Mucosa of stomach (tissue), 1 donor: ENCODE results near the gene WWC1.

ENCODE experiments used
- H3K27me3 ChIP-seq: one replicate; pipeline ENCODE4 v1.7.0; 2013; ENCODE audit warnings: mild to moderate bottlenecking, low read length; ENCODE audit not compliant: control insufficient read depth, insufficient read depth
- H3K36me3 ChIP-seq: one replicate; pipeline ENCODE4 v1.7.0; 2013; ENCODE audit warnings: low read length; ENCODE audit not compliant: control insufficient read depth, insufficient read depth
- H3K4me1 ChIP-seq: one replicate; pipeline ENCODE4 v1.7.0; 2013; ENCODE audit warnings: mild to moderate bottlenecking, low read length; ENCODE audit not compliant: control insufficient read depth, insufficient read depth
- H3K4me3 ChIP-seq: one replicate; pipeline ENCODE4 v1.7.0; 2013; ENCODE audit warnings: low read length
- H3K9ac ChIP-seq: one replicate; pipeline ENCODE4 v1.7.0; 2013; ENCODE audit warnings: mild to moderate bottlenecking, low read length, moderate library complexity
- H3K9me3 ChIP-seq: one replicate; pipeline ENCODE4 v1.7.0; 2013; ENCODE audit warnings: mild to moderate bottlenecking, low read length, moderate library complexity; ENCODE audit not compliant: control insufficient read depth
- donor health status: Pancreatic carcinoma.

WWC1 gene

DNA sequence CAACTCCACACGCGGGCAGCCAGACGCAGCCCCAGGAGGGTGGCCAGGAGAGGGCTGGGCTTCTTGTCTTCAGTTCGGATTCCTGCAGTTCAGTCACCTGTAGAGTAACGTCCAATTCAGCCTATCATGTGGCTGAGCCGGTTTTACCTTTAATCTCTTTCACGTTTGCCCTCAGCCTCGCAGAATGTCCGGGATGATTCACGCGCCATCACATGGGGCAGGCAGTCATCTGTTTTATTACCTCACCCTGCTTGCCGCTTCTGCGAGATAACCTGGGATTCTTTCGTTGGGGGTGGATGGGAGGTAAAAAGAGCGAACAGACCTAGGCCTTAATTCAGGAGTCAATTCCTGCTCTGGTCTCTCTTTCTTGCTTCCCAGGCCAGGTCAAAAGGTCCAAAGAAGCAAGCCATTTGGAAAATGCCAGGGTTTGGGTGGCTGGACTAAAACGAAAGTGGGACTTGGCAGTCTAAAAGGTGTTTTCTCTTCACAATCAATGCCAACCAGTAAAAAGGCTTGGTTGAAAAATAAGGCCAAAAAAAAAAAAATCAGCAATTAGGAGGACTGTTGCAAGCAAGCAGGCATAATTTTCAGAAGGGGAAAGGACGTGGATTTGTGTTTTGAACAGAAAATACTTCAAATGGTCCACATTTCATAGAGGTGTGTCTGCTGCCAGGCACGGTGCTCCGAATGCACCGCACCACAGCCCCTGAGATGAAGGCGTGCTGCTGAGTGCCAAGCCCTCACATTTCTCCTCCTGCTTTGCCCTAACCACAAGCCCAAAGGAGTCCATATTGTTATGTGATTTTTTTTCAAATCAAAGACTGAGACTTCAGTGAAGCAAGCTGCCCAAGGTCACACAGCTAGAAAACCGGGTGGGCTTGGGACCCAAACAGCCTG, 2.8 kb upstream of the WWC1 start:
- Histone ChIP-seq H3K27me3 (peaks cover 8% of the 10 kb centered on the region), H3K4me1 (peaks cover 26% of the 10 kb centered on the region), H3K4me3 (no peak overlapping the region), H3K9me3 (no peaks in the 10 kb centered on the region), H3K36me3 (no peaks in the 10 kb centered on the region), H3K9ac (peak overlapping the region; percentile 53)

DNA sequence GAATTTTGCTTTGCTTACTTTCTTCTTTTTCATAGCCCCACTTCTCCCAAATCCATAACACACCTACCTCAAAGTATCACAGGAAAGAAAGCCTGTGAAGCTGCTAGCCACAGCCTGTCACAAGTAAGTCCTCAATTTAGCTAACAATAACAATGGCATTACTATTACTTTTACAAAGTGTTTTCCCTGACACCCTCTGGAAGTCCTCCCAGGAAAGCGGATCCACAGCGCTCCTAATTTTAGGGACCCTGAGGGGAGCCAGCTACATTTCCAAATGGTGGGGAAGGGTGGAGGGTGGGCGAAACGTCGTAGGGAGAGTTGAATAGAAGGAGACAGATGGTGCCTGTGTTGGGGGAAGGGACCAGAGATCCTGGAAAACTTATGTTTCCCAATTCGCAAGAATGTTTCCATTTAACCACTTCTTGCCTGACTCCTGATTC, 523 bp upstream of the WWC1 start:
- Histone ChIP-seq H3K9ac (peak overlapping the region; percentile 42), H3K27me3 (peaks cover 8% of the 10 kb centered on the region), H3K4me3 (no peak overlapping the region), H3K36me3 (no peaks in the 10 kb centered on the region), H3K4me1 (peaks cover 33% of the 10 kb centered on the region), H3K9me3 (no peaks in the 10 kb centered on the region)

- peak overlapping the region; percentile 61 for H3K9ac ChIP-seq
Measured at GRCh38 chr5:168291964-168292785, 730 bp downstream of the WWC1 start.

DNA sequence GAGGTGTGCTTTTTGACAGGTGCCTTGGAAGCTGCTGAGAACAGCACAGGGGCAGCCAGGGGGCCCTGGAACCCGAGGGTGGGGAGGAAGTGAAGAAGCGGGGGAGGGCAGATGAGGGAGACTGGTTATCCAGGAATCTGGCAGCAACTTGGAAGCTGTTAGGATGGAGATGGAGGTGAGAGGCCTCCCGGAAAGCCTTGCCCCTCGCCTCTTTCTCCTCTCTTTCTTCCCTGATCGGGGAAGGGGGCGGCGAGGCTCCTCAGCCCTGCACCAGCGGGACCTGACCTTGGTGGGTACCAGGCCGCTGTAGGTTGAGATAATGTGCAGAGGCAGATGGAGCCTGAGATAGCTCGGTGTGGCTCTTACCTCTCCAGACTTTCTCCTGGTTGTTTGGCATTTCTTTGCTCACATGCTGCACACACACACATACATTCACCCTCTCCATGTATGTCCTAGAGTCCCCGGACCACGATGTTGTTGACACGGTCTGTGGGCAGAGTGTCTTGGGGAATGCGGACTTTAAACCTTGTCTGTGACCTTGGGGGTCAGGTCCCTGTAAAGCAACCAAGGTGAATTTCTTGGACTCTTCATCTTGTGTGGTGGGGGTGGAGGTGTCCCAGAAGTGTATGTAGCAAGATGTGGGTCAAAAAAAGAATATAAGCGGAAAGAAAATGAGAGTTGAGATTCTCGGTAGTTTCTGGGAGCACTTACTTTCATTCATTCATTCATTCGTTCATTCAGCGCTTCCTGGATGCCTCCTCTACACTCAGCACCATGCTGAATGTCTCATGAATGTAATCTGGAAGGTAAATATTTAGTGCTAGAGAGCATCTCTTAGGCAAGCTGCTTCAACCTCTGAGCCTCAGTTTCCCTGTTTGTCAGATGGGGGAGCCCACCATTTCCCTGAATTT, 1.6 kb downstream of the WWC1 start:
- peak overlapping the region; percentile 61 for H3K9ac ChIP-seq
- H3K9me3 ChIP-seq = no peaks in the 10 kb centered on the region
- peaks cover 42% of the 10 kb centered on the region for H3K4me1 ChIP-seq
- no peaks in the 10 kb centered on the region for H3K36me3 ChIP-seq
- H3K27me3 ChIP-seq = peaks cover 8% of the 10 kb centered on the region
- H3K4me3 ChIP-seq = peak overlapping the region; percentile 38

More at GRCh38 chr5:168291964-168292785, 730 bp downstream of the WWC1 start:
- peaks cover 42% of the 10 kb centered on the region for H3K4me1 ChIP-seq
- no peaks in the 10 kb centered on the region for H3K9me3 ChIP-seq
- peaks cover 8% of the 10 kb centered on the region for H3K27me3 ChIP-seq
- peak overlapping the region; percentile 38 for H3K4me3 ChIP-seq
- no peaks in the 10 kb centered on the region for H3K36me3 ChIP-seq

DNA sequence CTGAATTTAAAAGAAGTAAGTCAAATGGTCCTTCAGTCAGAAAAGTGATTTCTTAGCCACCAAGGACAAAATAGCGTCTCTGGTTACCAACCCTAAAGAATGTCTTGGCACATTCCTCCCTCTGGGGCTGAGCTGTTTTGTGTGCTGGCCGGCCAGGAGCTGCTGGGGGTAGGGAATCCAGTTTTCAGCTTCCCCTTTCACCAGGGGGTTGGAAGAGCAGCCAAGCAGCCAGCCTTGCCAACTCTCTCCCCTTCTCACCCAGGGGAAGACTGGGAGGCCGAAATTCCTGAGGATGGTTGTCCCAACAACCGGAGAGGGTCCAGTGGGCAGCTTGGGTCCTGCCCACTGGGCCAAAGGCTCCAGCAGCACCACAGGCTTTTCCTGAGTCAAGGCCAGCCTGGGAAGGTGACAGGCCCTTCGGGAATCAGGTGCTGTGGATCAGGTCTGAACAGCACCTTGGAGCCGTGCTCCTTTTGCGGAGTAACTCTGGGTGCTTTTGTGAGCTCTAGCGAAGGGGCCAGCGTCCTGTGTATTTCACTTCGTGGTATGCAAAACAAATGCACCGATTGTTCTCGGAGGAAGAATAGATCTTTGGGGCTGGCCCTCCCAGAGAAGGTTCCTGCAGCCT, 4.2 kb downstream of the WWC1 start:
- Histone ChIP-seq H3K4me1 (peaks cover 37% of the 10 kb centered on the region), H3K4me3 (no peak overlapping the region), H3K9ac (peak overlapping the region; percentile 54), H3K9me3 (no peaks in the 10 kb centered on the region), H3K36me3 (no peaks in the 10 kb centered on the region), H3K27me3 (peaks cover 8% of the 10 kb centered on the region)

DNA sequence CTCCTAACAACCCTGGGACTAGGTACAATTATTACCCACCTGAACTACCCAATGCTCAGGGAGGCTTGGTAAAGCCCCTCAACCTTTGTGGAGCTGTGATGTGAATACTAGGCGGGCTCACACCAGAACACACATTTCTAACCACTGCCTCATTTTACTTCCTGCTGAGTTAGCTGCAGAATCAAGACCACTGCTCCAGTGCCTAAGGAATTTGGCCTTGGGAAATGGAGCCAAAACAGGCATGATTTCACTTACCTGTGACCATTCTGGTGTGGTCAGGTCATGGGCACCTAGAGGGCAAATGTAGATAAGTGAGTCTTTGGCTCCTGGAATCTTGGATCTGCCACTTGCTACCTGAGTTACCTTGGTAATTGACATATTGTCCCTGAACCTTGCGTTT, 5.2 kb downstream of the WWC1 start:
- Histone ChIP-seq H3K36me3 (no peaks in the 10 kb centered on the region), H3K4me3 (no peak overlapping the region), H3K4me1 (peaks cover 40% of the 10 kb centered on the region), H3K9me3 (no peaks in the 10 kb centered on the region), H3K27me3 (peaks cover 8% of the 10 kb centered on the region), H3K9ac (no peak overlapping the region)

DNA sequence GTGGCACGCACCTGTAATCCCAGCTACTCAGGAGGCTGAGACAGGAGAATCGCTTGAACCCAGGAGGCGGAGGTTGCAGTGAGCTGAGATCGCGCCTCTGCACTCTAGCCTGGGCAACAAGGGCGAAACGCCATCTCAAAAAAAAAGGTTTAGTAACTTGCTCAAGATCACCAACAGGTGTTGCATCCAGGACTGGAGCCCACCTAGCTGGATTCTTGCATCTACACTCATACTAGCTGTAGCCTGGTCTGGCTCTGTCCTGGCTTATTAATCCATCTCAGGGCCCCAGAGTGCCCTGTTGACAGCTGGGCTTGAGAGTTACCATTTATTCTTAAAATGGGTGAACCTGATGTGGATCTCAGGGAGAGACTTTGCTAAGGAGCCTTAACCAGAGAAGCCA, 7.5 kb downstream of the WWC1 start:
- no peak overlapping the region for H3K9ac ChIP-seq
- H3K4me1 ChIP-seq = peaks cover 44% of the 10 kb centered on the region
- no peaks in the 10 kb centered on the region for H3K27me3 ChIP-seq
- H3K36me3 ChIP-seq = no peaks in the 10 kb centered on the region
- no peaks in the 10 kb centered on the region for H3K9me3 ChIP-seq
- H3K4me3 ChIP-seq = no peak overlapping the region

- Histone ChIP-seq H3K27me3 (no peaks in the 10 kb centered on the region), H3K9me3 (no peaks in the 10 kb centered on the region), H3K4me3 (no peak overlapping the region), H3K4me1 (peaks cover 44% of the 10 kb centered on the region), H3K9ac (no peak overlapping the region), H3K36me3 (no peaks in the 10 kb centered on the region)
Measured at GRCh38 chr5:168299372-168299771, 7.9 kb downstream of the WWC1 start.

DNA sequence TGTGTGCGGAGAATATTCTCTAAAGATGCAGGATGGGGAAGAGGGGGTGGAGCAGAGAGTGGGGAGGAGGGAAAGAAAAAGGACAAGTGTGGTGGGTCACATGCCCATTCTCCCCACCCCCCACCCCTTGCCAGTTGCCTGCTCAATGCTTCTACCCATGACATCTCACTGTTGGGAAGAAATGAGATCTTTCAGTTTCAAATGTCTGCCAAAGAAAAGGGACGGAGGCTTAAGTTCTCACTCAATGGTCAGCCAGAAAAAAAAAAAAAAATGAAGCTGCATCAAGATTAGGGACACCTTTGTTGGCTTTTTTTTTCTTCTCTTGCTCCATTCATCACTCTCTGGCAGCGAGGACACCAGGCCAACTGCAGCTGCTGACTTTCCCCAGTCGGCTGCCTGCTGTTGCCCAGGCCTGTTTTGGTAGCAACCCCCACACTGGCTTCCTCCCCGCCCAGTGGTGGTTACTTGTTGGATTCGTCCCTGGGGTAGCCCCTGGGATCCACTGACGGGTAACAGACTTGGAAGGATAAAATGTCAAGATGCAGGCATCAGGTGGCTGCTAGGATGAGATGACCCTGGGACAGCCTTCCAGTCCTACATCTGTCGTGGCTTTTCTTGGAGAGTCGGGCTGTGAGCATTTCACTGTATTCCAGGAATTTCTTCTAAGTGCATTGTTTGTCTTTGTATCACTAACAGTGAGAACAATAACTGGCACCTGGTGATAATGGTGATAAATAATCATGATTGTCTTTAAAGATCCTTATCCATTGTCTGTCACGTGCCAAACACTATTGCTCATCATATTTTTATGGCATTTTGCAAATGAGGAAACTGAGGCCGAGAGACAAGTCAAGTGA, 9.1 kb downstream of the WWC1 start:
- Histone ChIP-seq H3K9me3 (no peaks in the 10 kb centered on the region), H3K4me1 (peaks cover 40% of the 10 kb centered on the region), H3K4me3 (no peak overlapping the region), H3K36me3 (no peaks in the 10 kb centered on the region), H3K27me3 (no peaks in the 10 kb centered on the region), H3K9ac (no peak overlapping the region)

DNA sequence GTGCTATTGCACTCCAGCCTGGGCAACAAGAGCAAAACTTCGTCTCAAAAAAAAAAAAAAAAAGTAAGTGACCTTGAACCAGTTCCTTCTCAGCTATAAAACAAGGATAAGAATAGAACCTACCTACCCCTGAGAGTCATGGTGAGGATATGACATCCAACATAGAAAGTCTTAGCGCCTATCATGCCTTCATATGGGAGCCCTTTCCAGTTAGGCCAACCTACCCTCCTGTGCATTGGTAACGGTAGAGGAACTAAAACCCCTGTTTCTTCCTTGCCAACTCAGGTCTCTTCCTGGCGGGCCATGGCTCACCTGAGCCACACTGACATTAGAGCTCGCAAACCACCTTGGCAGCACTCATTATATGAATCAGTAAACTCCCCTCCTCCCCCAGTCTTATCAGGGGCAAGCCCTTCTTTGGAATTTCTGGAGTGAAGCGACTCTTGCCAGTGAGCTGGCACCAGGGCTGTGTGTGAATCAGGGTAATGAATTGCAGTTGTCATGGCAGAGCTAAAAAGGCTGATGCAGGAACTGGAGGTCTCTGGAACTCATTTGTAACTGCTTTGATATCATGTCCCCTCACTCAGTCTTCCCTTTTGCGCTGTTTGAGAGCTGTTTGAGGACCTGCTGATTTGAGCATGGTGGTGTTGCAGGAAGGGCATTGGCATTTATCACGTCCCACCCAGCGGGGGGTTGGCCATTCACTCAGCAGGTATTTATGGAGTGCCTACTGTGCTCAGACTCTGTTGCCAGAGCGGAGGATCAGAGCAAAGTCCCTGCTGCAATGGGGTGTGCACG, 10.3 kb downstream of the WWC1 start:
- Histone ChIP-seq H3K4me3 (no peak overlapping the region), H3K4me1 (peaks cover 31% of the 10 kb centered on the region), H3K27me3 (no peaks in the 10 kb centered on the region), H3K9me3 (no peaks in the 10 kb centered on the region), H3K36me3 (no peaks in the 10 kb centered on the region), H3K9ac (no peak overlapping the region)
